IMR-90 (cell line): ENCODE results near the gene PTBP2. TPM values are rescaled to one million over a fixed set of nuclear protein-coding genes. Genes with fewer than 3 reads are reported as not detected.

Experiments used
- ATAC-seq: fragments of 200-7000 bp; cut with Tn5 transposase; 2 replicates; pipeline ENCODE4 v1.9.1; 2020; ENCODE audit warnings: low read depth, mild to moderate bottlenecking, moderate library complexity
- BruUV-seq: library from RNA; stranded (reverse); fragments of 400-500 nt; replicated peaks from 2 replicates; lab custom pipeline; 2021; lab: Mats Ljungman, UMichigan
- CTCF ChIA-PET: fragments of 300-600 bp; formaldehyde crosslinking; extraction: SDS; loops from one replicate; lab custom pipeline; 2021; ENCODE audit warnings: antibody characterized with exemption; lab: Yijun Ruan, JAX
- POLR2A ChIA-PET: fragments of 300-600 bp; sonication (Branson Sonifier 250); formaldehyde crosslinking; loops from one replicate; lab custom pipeline; 2022; ENCODE audit warnings: antibody characterized with exemption; ENCODE audit not compliant: unreplicated experiment; lab: Charles Lee
- DNase-seq: peaks from one replicate; pipeline ENCODE4 v3.0.0; 2013
- H2AFZ ChIP-seq: replicated peaks from 2 replicates; pipeline ENCODE3; 2013; ENCODE audit warnings: low read length, mild to moderate bottlenecking; ENCODE audit not compliant: poor library complexity
- H2AK5ac ChIP-seq: 2 replicates; pipeline ENCODE4 v1.6.1; 2013; ENCODE audit warnings: low read depth, low read length, inconsistent platforms
- H2AK9ac ChIP-seq: replicated peaks from 2 replicates; pipeline ENCODE3; 2013; ENCODE audit warnings: mild to moderate bottlenecking, low read depth, low read length, moderate library complexity; ENCODE audit not compliant: poor library complexity
- H2BK120ac ChIP-seq: 2 replicates; pipeline ENCODE4 v1.6.1; 2013; ENCODE audit warnings: low read depth, low read length, inconsistent platforms
- H2BK15ac ChIP-seq: 3 replicates; pipeline ENCODE4 v1.6.1; 2013; ENCODE audit warnings: low read depth, low read length, inconsistent platforms
- H2BK20ac ChIP-seq: 2 replicates; pipeline ENCODE4 v1.6.1; 2013; ENCODE audit warnings: low read depth, mild to moderate bottlenecking, inconsistent platforms, low read length, moderate library complexity
- H2BK5ac ChIP-seq: 2 replicates; pipeline ENCODE4 v1.6.1; 2013; ENCODE audit warnings: mild to moderate bottlenecking, low read depth, low read length, inconsistent platforms; ENCODE audit not compliant: poor library complexity, severe bottlenecking
- H3K14ac ChIP-seq: replicated peaks from 2 replicates; pipeline ENCODE4 v1.6.1; 2013; ENCODE audit warnings: low read depth, low read length, inconsistent platforms
- H3K18ac ChIP-seq: 2 replicates; pipeline ENCODE4 v1.6.1; 2013; ENCODE audit warnings: low read depth, low read length, control low read depth
- H3K23ac ChIP-seq: 2 replicates; pipeline ENCODE4 v1.6.1; 2013; ENCODE audit warnings: low read depth, low read length, inconsistent platforms
- H3K27ac ChIP-seq: 2 replicates; pipeline ENCODE4 v1.5.1; 2013; ENCODE audit warnings: mild to moderate bottlenecking, control low read depth, low read length; ENCODE audit not compliant: insufficient read depth
- H3K27me3 ChIP-seq: 2 replicates; pipeline ENCODE4 v1.6.1; 2013; ENCODE audit warnings: low read length; ENCODE audit not compliant: control insufficient read depth, insufficient read depth
- H3K36me3 ChIP-seq: 2 replicates; pipeline ENCODE4 v1.6.1; 2013; ENCODE audit warnings: low read length, mixed read lengths; ENCODE audit not compliant: control insufficient read depth, insufficient read depth
- H3K4ac ChIP-seq: 2 replicates; pipeline ENCODE4 v1.6.1; 2013; ENCODE audit warnings: low read depth, low read length, inconsistent platforms
- H3K4me1 ChIP-seq: 2 replicates; pipeline ENCODE4 v1.6.1; 2013; ENCODE audit warnings: low read length, mixed read lengths; ENCODE audit not compliant: control insufficient read depth, insufficient read depth
- H3K4me2 ChIP-seq: 2 replicates; pipeline ENCODE4 v1.6.1; 2013; ENCODE audit warnings: low read depth, mild to moderate bottlenecking, control low read depth, low read length, moderate library complexity
- H3K4me3 ChIP-seq: 2 replicates; pipeline ENCODE4 v1.5.1; 2013; ENCODE audit warnings: low read depth, mild to moderate bottlenecking, control low read depth, low read length, moderate library complexity; ENCODE audit not compliant: insufficient read depth
- H3K56ac ChIP-seq: 2 replicates; pipeline ENCODE4 v1.6.1; 2013; ENCODE audit warnings: low read length, inconsistent platforms; ENCODE audit not compliant: insufficient read depth; ENCODE audit errors: extremely low read depth
- H3K79me1 ChIP-seq, 2 experiments: 2 replicates each; pipeline ENCODE4 v1.6.1; 2013; ENCODE audit warnings: low read length in 2 of 2, inconsistent platforms in 1 of 2, low read depth in 1 of 2
- H3K9ac ChIP-seq: 2 replicates; pipeline ENCODE4 v1.6.1; 2013; ENCODE audit warnings: low read depth, low read length, control low read depth
- H3K9me1 ChIP-seq: 2 replicates; pipeline ENCODE4 v1.6.1; 2013; ENCODE audit warnings: low read length, inconsistent platforms; ENCODE audit not compliant: insufficient read depth
- H3K9me3 ChIP-seq: 2 replicates; pipeline ENCODE4 v1.6.1; 2013; ENCODE audit warnings: low read length; ENCODE audit not compliant: control insufficient read depth, insufficient read depth
- H4K20me1 ChIP-seq: 2 replicates; pipeline ENCODE4 v1.6.1; 2013; ENCODE audit warnings: low read length, inconsistent platforms; ENCODE audit not compliant: insufficient read depth
- H4K5ac ChIP-seq: 2 replicates; pipeline ENCODE4 v1.6.1; 2013; ENCODE audit warnings: mild to moderate bottlenecking, low read depth, low read length, control low read depth
- H4K8ac ChIP-seq, 2 experiments: 2 replicates each; pipeline ENCODE4 v1.6.1; 2013; ENCODE audit warnings: low read depth in 2 of 2, low read length in 2 of 2, control low read depth in 1 of 2, inconsistent platforms in 1 of 2
- H4K91ac ChIP-seq: 2 replicates; pipeline ENCODE4 v1.6.1; 2013; ENCODE audit warnings: low read depth, low read length, inconsistent platforms; ENCODE audit not compliant: insufficient read depth
- BHLHE40 ChIP-seq: fragments of 150-350 bp; IDR thresholded peaks from 2 replicates; pipeline ENCODE4 v1.6.1; 2016; ENCODE audit warnings: mild to moderate bottlenecking, low read depth, low read length
- CHD1 ChIP-seq: IDR thresholded peaks from 2 replicates; pipeline ENCODE4 v1.6.1; 2012; ENCODE audit warnings: low read depth, low read length, improper control_type of control experiment
- CTCF ChIP-seq: conservative IDR thresholded peaks from 2 replicates; pipeline ENCODE4 v1.5.1; 2012; ENCODE audit warnings: mild to moderate bottlenecking, low read depth, low read length, improper control_type of control experiment
- MXI1 ChIP-seq: IDR thresholded peaks from 2 replicates; pipeline ENCODE4 v1.6.1; 2012; ENCODE audit warnings: low read depth, mild to moderate bottlenecking, low read length, moderate library complexity, borderline replicate concordance
- NFE2L2 ChIP-seq: fragments of 150-350 bp; IDR thresholded peaks from 2 replicates; pipeline ENCODE4 v1.6.1; 2016; ENCODE audit warnings: low read depth, mild to moderate bottlenecking, low read length
- RAD21 ChIP-seq: IDR thresholded peaks from 2 replicates; pipeline ENCODE4 v1.6.1; 2012; ENCODE audit warnings: low read length, improper control_type of control experiment
- SMC3 ChIP-seq: fragments of 150-350 bp; IDR thresholded peaks from 2 replicates; pipeline ENCODE4 v1.6.1; 2016; ENCODE audit warnings: low read depth, mild to moderate bottlenecking, antibody characterized with exemption, low read length, moderate library complexity
- USF2 ChIP-seq: fragments of 150-350 bp; IDR thresholded peaks from 2 replicates; pipeline ENCODE4 v1.6.1; 2017; ENCODE audit warnings: mild to moderate bottlenecking, antibody characterized with exemption, low read length, low read depth
- WGBS, 2 experiments: methylation state at CpG; one replicate each; pipeline versions ENCODE4 v1.1.5 to v1.1.7; 2013; ENCODE audit warnings: missing lambda C conversion rate in 2 of 2; ENCODE audit not compliant: insufficient read length in 1 of 2; ENCODE audit errors: extremely low coverage in 2 of 2; 5-methylcytosine and 5-hydroxymethylcytosine counted together
- dilution Hi-C: fragments of 300-500 bp; cut with HindIII; formaldehyde crosslinking; loops from one replicate; pipeline ENCODE4 v1.14.3; 2018; ENCODE audit warnings: low sequenced_read_pairs; ENCODE audit not compliant: unreplicated experiment
- in situ Hi-C: fragments of 300-500 bp; cut with MboI; formaldehyde crosslinking; loops from 3 replicates; pipeline ENCODE4 v1.14.3; 2019; ENCODE audit warnings: low sequenced_read_pairs, inconsistent platforms, mixed read lengths
- intact Hi-C: fragments of 100-400 bp; cut with micrococcal nuclease; formaldehyde crosslinking; loops from 2 replicates; pipeline ENCODE4 v1.10.0; 2022
- polyA plus RNA-seq, 3 experiments: library from polyadenylated mRNA; depleted of rRNA; stranded (reverse); fragments of >200 nt; gene quantifications; 2 replicates each; pipeline ENCODE4 v1.2.3, GENCODE V29; 2012; ENCODE audit warnings: low replicate concordance in 1 of 3
- total RNA-seq: library from RNA; depleted of rRNA; stranded (reverse); fragments of >200 nt; gene quantifications from 2 replicates; pipeline ENCODE4 v1.2.3, GENCODE V29; 2012

The PTBP2 gene
- total and polyA plus RNA-seq, 2 of the 4 experiments (the other 2 are of a cell fraction) = 9.7 to 37.8 TPM

- TF ChIP-seq USF2 (no peak), SMC3 (no peak), RAD21 (no peak), CTCF (no peak), CHD1 (no peak), NFE2L2 (no peak), BHLHE40 (no peak), MXI1 (no peak)
- H3K18ac ChIP-seq = no peak overlapping the region
- ATAC-seq (no peak; the same call in 1 of the 2 replicates), DNase-seq (no peak)
- no peak overlapping the region for H4K8ac ChIP-seq
- dilution Hi-C loops = no loop called here
- H2BK15ac ChIP-seq = no peak overlapping the region
- H4K91ac ChIP-seq = no peak overlapping the region
- no peaks in the 10 kb centered on the region for H3K9me1 ChIP-seq
- in situ Hi-C loops = no loop called here
- H3K4me1 ChIP-seq = no peaks in the 10 kb centered on the region
- ChIA-PET CTCF (interaction anchor here (1.0 kb wide), 1 partner anchor 16 kb away, joined by 3 read pairs; no protein-coding TSS in a partner anchor), POLR2A (interaction anchor here (0.6 kb wide), 1 partner anchor 263 kb away, joined by 3 read pairs; no protein-coding TSS in a partner anchor)
- no peak overlapping the region; the same call in 1 of the 2 replicates for H3K4me2 ChIP-seq
- no peak overlapping the region for H2BK20ac ChIP-seq
- no peaks in the 10 kb centered on the region for H3K36me3 ChIP-seq
- intact Hi-C loops = no loop called here
- H2BK5ac ChIP-seq = no peak overlapping the region
- no peak overlapping the region for H4K5ac ChIP-seq
- no peak overlapping the region for H2AK5ac ChIP-seq
- BruUV-seq = no TSS peak
- H2AK9ac ChIP-seq = no peak overlapping the region
- no peak overlapping the region for H3K27ac ChIP-seq
- H2BK120ac ChIP-seq = no peak overlapping the region
- no peak overlapping the region for H3K4me3 ChIP-seq
- no peaks in the 10 kb centered on the region for H4K20me1 ChIP-seq
- no peak overlapping the region for H2AFZ ChIP-seq
- H3K79me1 ChIP-seq = no peaks in the 10 kb centered on the region
- H3K9ac ChIP-seq = no peak overlapping the region
- no peak overlapping the region for H3K23ac ChIP-seq
- no peaks in the 10 kb centered on the region for H3K9me3 ChIP-seq
- no peak overlapping the region for H3K56ac ChIP-seq
- no peak overlapping the region for H3K14ac ChIP-seq
- H3K27me3 ChIP-seq = no peaks in the 10 kb centered on the region
- WGBS, 2 experiments = no CpG with 5 or more reads among the region's 7 CpGs
- no peak overlapping the region for H3K4ac ChIP-seq
Measured at GRCh38 chr1:96837057-96837780, 115.6 kb downstream of the PTBP2 start.
